ENCODE measurements around the gene NUBP2.

The NUBP2 gene

DNA sequence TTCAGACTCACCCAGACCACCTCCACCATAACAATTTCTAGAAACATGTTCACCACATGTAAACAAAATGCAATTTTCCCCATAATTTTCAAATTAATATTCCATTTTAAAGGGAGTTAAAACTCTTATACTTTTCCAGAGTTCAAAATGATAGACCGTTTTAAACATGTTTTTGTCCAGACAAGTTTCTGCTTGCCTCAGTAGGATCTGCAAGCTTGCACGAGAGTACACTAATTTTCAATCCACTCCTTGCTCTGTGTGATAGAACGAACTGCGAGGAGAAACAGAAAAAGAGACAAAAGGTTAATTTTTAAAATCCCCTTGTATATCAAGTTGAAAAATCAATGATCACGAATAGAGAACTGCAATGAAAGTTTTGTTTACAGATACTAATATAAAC is 51.3 kb downstream of the NUBP2 start (continued):
- TF ChIP-seq, protein P1, sequence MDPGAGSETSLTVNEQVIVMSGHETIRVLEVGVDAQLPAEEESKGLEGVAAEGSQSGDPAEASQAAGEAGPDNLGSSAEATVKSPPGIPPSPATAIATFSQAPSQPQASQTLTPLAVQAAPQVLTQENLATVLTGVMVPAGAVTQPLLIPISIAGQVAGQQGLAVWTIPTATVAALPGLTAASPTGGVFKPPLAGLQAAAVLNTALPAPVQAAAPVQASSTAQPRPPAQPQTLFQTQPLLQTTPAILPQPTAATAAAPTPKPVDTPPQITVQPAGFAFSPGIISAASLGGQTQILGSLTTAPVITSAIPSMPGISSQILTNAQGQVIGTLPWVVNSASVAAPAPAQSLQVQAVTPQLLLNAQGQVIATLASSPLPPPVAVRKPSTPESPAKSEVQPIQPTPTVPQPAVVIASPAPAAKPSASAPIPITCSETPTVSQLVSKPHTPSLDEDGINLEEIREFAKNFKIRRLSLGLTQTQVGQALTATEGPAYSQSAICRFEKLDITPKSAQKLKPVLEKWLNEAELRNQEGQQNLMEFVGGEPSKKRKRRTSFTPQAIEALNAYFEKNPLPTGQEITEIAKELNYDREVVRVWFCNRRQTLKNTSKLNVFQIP (CRISPR knock-in tag; IDR thresholded peaks at IDR 0.05; ENCODE audit: borderline replicate concordance, low read depth): no peak
- no peak for TF ChIP-seq TOX (CRISPR knock-in tag; IDR thresholded peaks at IDR 0.05; ENCODE audit: borderline replicate concordance)
- TF ChIP-seq ZFP30 (CRISPR knock-in tag; IDR thresholded peaks at IDR 0.05): no peak
- no peak for TF ChIP-seq BACH2 (CRISPR knock-in tag; IDR thresholded peaks at IDR 0.05; ENCODE audit: borderline replicate concordance)
